Smooth muscle cell of the brain vasculature (primary cell): Measurements from ENCODE around the gene MLEC.
"Not testable (repeated sequence)": the region's sequence is repeated elsewhere in the genome, so short reads cannot be mapped to it uniquely, and the experiment has no call there.

Experiments used
- DNase-seq: peaks from one replicate; pipeline ENCODE4 v3.0.0-alpha.2; 2012; ENCODE audit warnings: low read depth, low spot score

The MLEC gene

DNA sequence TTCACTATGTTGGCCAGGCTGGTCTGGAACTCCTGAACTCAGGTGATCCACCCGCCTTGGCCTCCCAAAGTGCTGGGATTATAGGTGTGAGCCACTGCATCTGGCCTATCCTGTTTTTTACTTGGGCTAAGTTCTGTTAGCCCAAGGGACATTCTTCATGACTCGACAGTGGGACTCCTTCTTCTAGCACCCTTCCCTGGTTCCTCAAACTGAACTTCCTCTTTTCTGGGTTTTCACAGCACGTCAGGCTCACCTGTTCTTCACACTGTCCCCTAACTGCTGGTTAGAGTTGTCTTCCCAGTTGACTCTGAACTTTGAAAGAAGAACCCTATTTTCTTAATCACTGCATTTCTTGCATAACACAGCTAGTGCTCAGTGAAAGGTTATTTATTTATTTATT, 24.1 kb upstream of the MLEC start:
- DNase-seq, result no peak

- DNase-seq, result no peak
Measured at GRCh38 chr12:120663741-120664140, 23.2 kb upstream of the MLEC start.

DNA sequence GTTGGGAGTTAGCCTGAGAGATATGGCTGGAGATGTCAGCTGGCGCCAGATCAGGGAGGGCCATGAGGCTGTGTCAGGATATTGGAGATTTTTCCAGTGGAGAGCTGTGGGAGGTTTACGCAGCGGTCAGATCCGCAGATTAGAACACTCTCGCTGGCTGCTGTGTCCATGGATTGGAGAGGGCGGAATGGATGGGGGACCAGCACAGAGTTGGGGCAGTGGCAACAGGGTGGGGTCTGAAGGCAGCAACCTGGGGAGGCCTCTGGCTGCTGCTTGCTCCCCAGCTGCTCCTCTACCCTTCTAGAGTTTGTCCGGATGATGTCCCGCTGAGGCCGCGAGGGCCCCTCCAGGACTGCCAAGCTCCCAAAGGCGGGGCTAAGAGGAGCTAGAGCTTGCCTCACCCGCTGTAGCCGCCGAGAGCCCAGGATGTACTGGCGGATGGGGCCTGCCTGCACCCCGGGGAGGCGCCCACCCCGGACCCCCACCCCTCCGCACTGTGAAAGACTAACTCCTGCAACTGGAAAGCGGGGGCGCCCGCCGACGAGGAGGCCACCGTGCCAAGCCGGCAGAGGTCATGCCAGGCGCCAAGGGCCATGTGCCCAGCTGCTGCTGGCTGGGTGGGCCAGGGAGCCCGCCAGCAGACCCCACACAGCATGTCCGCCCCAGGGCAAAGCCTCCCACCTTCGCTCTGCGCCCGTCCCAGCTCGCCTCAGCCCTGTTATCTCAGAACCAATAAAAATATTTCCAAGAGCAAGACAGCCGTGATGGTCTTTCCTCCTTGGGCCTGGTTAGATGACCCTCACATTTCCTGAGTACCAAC, 20.2 kb upstream of the MLEC start:
- no peak for DNase-seq

GRCh38 chr12:120668091-120668867, 18.7 kb upstream of the MLEC start:
- DNase-seq, result no peak

DNA sequence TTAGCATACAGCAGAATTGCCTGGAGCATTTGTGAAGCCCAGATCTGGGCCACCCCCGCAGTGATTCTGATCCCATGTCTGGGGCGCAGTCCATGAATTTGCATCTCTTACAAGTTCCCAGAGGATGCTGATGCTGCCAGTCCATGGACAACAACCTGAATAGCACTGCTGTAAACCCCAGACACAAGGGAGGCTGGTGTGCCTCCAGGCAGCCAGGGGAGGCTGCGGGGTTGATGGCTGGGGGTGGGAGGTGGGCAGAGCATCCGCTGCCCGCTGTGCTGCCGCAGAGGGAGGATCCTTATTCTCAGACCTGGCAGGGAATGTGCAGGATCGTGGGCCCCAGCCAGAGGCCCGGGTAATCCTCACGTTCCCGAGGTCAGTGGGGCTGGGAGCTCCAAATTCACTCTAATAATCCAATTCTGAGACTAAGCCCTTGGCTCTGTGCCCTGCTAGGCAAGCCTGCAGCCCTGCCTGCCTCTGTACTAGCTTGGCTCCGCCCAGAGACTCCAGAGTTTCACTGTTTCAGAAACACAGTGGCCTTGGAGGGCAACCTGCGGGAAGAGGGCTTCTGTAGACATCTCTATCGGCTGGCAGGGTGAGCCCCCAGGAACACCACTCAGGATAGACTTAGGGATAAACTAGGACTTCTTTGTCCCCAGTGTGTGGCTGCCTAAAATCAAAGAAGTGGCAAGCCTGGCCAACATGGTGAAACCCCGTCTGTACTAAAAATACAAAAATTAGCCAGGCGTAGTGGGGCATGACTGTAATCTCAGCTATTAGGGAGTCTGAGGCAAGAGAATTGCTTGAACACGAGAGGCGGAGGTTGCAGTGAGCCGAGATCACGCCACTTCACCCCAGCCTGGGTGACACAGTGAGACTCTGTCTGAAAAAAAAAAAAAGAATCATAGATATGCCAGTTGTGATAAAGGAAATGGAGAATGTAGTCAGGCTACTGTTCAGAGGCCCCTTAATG, 17.8 kb upstream of the MLEC start:
- no peak for DNase-seq

DNA sequence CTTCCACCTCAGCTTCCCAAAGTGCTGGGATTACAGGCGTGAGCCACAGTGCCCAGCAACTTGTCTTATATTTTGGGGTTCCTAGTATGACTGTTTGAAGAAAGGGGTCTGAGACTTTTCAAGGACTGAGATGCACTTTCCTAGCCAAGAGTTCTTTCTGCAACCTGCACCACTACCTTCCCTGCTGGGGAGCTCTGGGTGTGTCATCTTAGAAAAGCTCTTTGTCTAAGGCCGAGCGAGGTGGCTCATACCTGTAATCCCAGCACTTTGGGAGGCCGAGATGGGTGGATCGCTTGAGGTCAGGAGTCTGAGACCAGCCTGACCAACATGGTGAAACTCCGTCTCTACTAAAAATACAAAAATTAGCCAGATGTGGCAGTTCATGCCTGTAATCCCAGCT, 16.7 kb upstream of the MLEC start:
- DNase-seq, result not testable (repeated sequence)

DNA sequence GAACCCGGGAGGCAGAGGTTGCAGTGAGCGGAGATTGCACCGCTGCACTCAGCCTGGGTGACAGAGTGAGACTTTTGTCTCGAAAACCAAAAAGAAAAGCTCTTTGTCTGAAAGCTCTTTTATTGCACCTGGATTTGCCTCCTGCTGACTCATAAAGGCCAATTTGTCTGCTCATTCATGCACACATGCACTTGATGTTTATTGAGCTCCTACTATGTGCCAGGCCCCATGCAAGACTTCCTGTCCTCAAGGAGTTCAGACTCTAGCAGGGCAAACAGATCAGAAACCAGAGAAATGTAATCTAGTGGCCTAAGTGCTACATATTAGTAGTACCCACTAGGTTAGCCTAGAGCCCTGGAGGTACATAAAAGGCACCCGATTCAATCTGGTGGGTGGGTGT, 16.3 kb upstream of the MLEC start:
- DNase-seq, result no peak

DNA sequence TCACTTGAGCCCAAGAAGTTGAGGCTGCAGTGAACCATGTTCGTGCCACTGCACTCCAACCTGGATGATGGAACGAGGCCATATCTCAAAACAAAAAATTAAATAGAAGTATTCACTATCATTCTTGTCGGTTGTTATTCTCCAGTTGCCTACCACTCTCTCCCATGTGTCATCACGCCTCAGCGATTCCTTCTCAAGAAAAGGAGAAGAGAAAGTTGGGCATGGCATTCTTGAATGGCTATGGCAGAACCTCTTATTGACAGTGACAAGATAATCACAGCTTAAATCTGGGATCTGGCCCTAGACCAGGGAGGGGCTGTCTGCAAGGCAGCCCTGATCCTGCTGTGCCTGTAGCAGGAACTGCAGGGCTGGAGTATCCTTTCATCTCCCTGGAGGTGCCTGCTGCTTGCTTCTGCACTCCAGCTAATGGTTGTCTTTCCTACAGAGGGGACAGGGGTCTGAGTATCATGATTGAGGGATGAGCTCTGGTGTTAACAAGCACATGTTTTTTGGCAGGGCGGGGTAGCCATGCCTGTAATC, 12.8 kb upstream of the MLEC start:
- DNase-seq, result no peak

DNA sequence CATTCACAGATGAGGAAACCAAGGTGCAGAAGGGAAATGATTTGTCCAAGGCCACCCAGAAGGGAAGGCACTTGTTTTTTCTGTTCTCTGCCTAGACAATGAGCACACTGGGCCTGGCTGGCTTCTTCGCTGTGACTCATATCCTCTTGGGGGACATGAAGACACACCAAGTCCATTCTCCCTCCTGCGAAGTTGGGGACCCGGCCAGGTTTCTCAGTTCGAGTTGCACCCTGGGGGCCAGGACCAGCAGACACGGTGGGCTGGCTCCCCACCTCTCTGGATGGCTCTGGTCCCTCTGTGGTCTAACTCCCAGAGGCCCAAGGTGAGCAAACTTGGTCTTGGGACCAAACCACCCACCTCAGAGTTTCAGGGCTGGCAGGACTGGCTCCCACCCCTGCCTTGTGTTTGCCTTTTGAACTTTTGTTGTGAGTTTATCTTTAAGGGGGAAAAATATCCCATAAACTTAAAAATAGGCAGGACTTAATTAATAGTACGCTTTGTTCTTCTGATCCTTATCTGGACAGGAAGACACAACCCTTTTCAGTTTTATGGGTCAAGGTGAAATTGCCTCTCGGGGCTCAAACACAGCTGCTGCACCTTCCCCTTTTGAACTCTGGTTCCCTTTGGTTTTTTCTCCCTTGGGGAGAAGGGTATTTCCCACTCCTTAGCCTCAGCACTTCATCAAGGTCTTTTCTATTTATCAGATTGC, 9.0 kb upstream of the MLEC start:
- DNase-seq, result no peak

DNA sequence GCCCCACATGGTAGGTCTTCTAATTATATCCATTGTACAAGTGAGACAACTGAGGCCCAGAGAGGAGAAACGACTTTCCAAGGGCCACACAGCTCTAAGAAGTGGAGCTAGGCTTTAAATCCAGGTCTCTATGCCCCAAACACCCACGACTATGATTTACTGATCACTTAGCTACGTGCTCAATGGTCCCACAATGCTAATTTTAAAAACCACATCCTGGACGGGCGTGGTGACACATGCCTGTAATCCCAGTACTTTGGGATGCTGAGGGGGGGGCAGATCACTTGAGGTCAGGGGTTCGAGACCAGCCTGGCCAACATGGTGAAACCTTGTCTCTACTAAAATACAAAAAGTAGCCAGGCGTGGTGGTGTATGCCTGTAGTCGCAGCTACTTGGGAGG, 8.4 kb upstream of the MLEC start:
- DNase-seq, result no peak

GRCh38 chr12:120680165-120680738, 6.7 kb upstream of the MLEC start:
- DNase-seq, result no peak

- DNase-seq, result no peak
Measured at GRCh38 chr12:120684523-120684932, 2.4 kb upstream of the MLEC start.

DNA sequence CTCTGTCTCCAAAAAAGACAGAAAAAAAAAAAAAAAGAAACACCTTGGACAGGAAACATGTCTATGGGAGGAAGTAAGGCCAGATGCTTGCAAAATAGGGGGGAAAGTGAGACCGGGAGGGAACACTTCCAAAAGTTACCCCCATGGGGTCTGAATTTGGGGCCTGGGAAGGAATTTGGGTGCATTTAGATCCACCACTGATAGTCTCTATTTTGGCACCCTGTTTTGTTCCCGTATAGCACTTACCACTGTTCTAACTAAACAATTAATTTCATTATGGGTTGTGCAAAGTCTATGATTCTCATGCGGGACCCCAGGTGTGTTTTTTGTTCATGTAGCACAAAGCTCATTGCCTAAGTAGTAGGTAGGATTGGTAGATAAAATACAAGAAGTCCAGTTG, 1.4 kb upstream of the MLEC start:
- no peak for DNase-seq

DNA sequence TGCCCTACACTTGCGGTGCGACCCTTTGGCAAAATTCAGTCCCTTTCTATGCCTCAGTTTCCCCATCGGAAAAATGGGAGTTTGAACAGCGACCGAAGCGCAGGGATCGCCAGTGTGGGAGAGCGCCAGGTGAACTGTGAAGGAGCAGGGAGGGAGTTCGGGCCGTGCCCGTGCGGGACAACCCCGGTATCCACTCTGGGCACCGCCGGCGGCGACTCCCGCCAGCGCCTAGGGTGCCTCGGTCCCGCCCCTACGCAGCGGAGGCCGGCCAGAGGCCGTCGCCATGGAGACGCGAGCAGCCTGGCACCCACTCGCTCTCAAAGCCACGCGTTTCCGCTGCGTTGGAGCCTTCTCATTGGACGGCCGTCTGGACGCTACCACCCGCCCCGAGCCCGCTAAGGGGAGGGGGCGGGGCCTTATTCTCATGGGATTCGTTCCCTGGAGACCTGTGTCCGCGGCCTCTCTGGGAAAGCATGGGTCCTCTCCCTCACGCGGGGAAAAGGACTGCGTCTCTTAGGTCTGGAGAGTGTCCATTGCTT, 729 bp upstream of the MLEC start:
- DNase-seq, result peak; percentile 85

GRCh38 chr12:120687578-120688289, 785 bp downstream of the MLEC start:
- DNase-seq, result no peak

GRCh38 chr12:120688527-120689071, 1.6 kb downstream of the MLEC start:
- DNase-seq, result no peak

DNA sequence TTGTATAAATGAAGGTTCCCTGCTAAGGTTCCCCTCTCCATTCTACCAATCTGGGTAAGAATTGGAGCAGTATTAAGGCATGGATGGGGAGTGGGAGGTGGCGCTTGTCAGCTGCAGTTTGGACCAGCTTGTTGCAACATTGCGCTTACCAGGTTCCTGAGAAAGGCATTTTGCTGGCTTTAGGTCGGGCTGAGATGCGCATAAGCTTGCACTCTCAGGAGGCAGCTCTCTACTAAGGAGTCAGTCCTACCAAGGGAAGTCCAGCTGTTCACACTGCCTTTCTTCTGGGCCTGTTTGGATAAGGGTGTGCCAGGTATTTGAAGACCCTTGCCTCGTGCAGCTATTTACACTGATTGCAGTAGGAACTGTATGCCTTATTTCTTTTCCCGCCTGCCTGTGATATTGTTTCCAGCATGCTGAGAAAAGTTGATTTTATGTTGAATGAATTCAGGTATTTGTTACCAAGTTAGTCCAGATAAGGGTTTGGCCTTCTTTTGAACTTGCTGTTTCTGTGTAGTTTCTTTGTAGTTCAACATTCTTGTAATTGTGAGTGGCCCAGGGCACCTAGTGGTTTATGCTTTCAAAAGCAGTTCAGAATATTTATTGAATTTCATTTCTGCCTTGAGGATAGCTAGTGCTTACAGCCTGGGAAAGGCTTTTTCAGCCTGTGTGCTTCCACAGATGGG, 2.6 kb downstream of the MLEC start:
- no peak for DNase-seq

- no peak for DNase-seq
Measured at GRCh38 chr12:120690083-120690450, 3.1 kb downstream of the MLEC start.

DNA sequence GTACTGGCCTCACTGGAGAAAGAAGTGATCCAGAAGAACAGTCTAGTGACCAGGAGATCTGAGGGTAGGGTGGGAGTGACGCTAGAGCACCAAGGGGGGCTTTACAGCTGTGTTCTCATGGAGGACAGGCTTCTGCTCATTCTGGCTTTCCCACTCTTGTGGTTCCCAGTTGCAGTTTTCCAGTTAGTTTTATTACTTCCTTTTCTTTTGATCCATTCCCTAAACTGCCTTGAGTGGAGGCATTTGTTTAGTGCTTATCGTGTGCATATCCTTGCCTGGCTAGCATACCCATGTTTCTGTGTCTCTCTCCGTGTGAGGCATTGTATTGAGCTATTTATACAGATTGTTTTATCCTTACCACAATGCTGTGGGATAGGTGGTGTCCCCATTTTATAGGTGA, 4.0 kb downstream of the MLEC start:
- no peak for DNase-seq
